Neural progenitor cell (in vitro differentiated cells): Measurements from ENCODE around the gene PLA2G4C. TPM values are rescaled to one million over a fixed set of nuclear protein-coding genes. Genes with fewer than 3 reads are reported as not detected.

Source experiments
- DNase-seq: peaks from one replicate; pipeline ENCODE4 v3.0.0-alpha.2; 2016; ENCODE audit warnings: low spot score
- H2AFZ ChIP-seq: fragments of 200-600 bp; sonication (generic); replicated peaks from 2 replicates; pipeline ENCODE4 v1.6.1; 2016; ENCODE audit warnings: antibody characterized with exemption
- H3F3A ChIP-seq: fragments of 200-600 bp; sonication (generic); 2 replicates; pipeline ENCODE4 v1.6.1; 2016; ENCODE audit warnings: antibody characterized with exemption, low read depth
- H3K27ac ChIP-seq: fragments of 200-600 bp; sonication (generic); 2 replicates; pipeline ENCODE4 v1.5.1; 2016; ENCODE audit warnings: mild to moderate bottlenecking
- H3K27me3 ChIP-seq: fragments of 200-600 bp; sonication (generic); 2 replicates; pipeline ENCODE4 v1.6.1; 2016; ENCODE audit warnings: mild to moderate bottlenecking, moderate library complexity
- H3K36me3 ChIP-seq: fragments of 200-600 bp; sonication (generic); 2 replicates; pipeline ENCODE4 v1.5.1; 2016
- H3K4me1 ChIP-seq: fragments of 200-600 bp; sonication (generic); 2 replicates; pipeline ENCODE4 v1.6.1; 2016; ENCODE audit warnings: mixed run types
- H3K4me2 ChIP-seq: fragments of 200-600 bp; sonication (generic); 2 replicates; pipeline ENCODE4 v1.6.1; 2016
- H3K4me3 ChIP-seq: fragments of 200-600 bp; sonication (generic); 2 replicates; pipeline ENCODE4 v1.5.1; 2016
- H3K79me2 ChIP-seq: fragments of 200-600 bp; sonication (generic); 2 replicates; pipeline ENCODE4 v1.6.1; 2016; ENCODE audit warnings: low read depth
- H3K9ac ChIP-seq: fragments of 200-600 bp; sonication (generic); 2 replicates; pipeline ENCODE4 v1.6.1; 2016
- H3K9me3 ChIP-seq: fragments of 200-600 bp; sonication (generic); 2 replicates; pipeline ENCODE4 v1.5.1; 2016; ENCODE audit warnings: low read depth
- H4K20me1 ChIP-seq: fragments of 200-600 bp; sonication (generic); 2 replicates; pipeline ENCODE4 v1.6.1; 2016; ENCODE audit warnings: low read depth
- H3K27ac Mint-ChIP-seq: 3 replicates; pipeline ENCODE4 v1.8.0; 2021; ENCODE audit warnings: mixed read lengths
- H3K27me3 Mint-ChIP-seq: 2 replicates; pipeline ENCODE4 v1.8.0; 2022; ENCODE audit warnings: low read depth, mild to moderate bottlenecking, inconsistent platforms, moderate library complexity, mixed read lengths; ENCODE audit not compliant: insufficient read depth
- H3K36me3 Mint-ChIP-seq: 3 replicates; pipeline ENCODE4 v1.8.0; 2021; ENCODE audit warnings: mixed read lengths
- H3K4me1 Mint-ChIP-seq: 3 replicates; pipeline ENCODE4 v1.8.0; 2021; ENCODE audit warnings: mixed read lengths
- H3K4me3 Mint-ChIP-seq: 3 replicates; pipeline ENCODE4 v1.8.0; 2021; ENCODE audit warnings: mild to moderate bottlenecking, moderate library complexity, mixed read lengths
- H3K9me3 Mint-ChIP-seq: 3 replicates; pipeline ENCODE4 v1.8.0; 2020; ENCODE audit warnings: mixed read lengths
- CTCF ChIP-seq: fragments of 200-600 bp; sonication (generic); IDR thresholded peaks from 2 replicates; pipeline ENCODE4 v1.5.1; 2017; ENCODE audit warnings: antibody characterized with exemption, mild to moderate bottlenecking
- EZH2 ChIP-seq: fragments of 200-600 bp; sonication (generic); IDR thresholded peaks from 2 replicates; pipeline ENCODE4 v1.6.1; 2017; ENCODE audit warnings: antibody characterized with exemption, mild to moderate bottlenecking, moderate library complexity
- EZH2phosphoT487 ChIP-seq: fragments of 200-600 bp; sonication (generic); IDR thresholded peaks from 2 replicates; pipeline ENCODE4 v1.6.1; 2017; ENCODE audit warnings: antibody characterized with exemption
- total RNA-seq: library from RNA; depleted of rRNA; stranded (reverse); fragments of >200 nt; gene quantifications from 2 replicates; pipeline ENCODE4 v1.2.3, GENCODE V29; 2015; ENCODE audit warnings: low replicate concordance

The PLA2G4C gene
- total RNA-seq: not detected in 2 replicates

GRCh38 chr19:48110350-48110966, at the start of gene PLA2G4C:
Gene PLA2G4C (minus strand): TSS chr19:48110817. CDS start chr19:48106529, 4,288 bp downstream.
- H3K36me3 Mint-ChIP-seq: peaks cover 5% of the 10 kb centered on the region
- no peaks in the 10 kb centered on the region for H3K27me3 ChIP-seq
- H3K9me3 ChIP-seq: no peaks in the 10 kb centered on the region
- no peak within 1 kb of the TSS for H3K27ac ChIP-seq
- peak within 1 kb of the TSS; percentile 29 for H3K4me3 ChIP-seq
- H3K4me2 ChIP-seq: peak within 1 kb of the TSS; percentile 50
- no peak within 1 kb of the TSS for H2AFZ ChIP-seq
- no peak within 1 kb of the TSS for H3K9ac ChIP-seq
- no peaks in the 10 kb centered on the region for H3K79me2 ChIP-seq
- TF ChIP-seq CTCF: no peak
- no peak for TF ChIP-seq EZH2phosphoT487
- TF ChIP-seq EZH2: no peak
- peaks cover 3% of the 10 kb centered on the region for H3K4me1 ChIP-seq
- H3F3A ChIP-seq: no peaks in the 10 kb centered on the region
- DNase-seq: peak; percentile 97
- H4K20me1 ChIP-seq: no peaks in the 10 kb centered on the region
- H3K36me3 ChIP-seq: no peaks in the 10 kb centered on the region
- peak within 1 kb of the TSS; percentile 78 for H3K4me3 Mint-ChIP-seq
- H3K27ac Mint-ChIP-seq: no peak within 1 kb of the TSS
- no peaks in the 10 kb centered on the region for H3K27me3 Mint-ChIP-seq
- H3K9me3 Mint-ChIP-seq: no peaks in the 10 kb centered on the region
- H3K4me1 Mint-ChIP-seq: peaks cover 11% of the 10 kb centered on the region

DNA sequence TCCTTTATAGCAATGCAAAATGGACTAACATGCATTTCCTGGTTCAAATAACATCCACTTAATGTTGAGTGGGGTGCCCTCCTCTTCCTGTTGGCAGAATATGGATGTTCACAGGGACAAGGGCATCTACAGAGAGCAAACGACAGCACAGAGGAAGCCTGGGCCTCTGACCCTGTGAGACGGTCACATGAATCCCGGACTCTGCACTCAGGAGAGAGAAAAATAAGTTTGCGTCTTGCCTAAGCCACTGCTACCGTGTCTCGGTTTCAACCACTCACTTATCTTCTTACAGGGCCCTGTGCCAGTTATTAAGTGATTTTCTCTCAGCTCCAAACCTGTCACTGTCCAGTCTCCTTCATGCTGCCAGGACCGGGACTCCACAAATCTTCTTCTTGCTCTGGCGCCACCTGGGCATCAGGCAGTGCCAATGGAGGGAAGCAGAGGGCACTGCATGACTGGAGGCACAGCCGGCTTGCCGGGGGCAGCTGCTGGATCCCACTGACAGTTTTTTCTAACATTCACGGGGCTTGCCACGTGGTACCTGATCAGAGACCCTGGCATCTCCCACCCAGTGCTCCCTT, 47.7 kb upstream of the PLA2G4C start:
- Histone ChIP-seq H3K27ac (no peak overlapping the region), H2AFZ (no peak overlapping the region), H3K27me3 (no peaks in the 10 kb centered on the region), H3K9ac (no peak overlapping the region), H4K20me1 (no peaks in the 10 kb centered on the region), H3K79me2 (no peaks in the 10 kb centered on the region), H3K4me1 (no peaks in the 10 kb centered on the region), H3K36me3 (no peaks in the 10 kb centered on the region), H3K9me3 (no peaks in the 10 kb centered on the region), H3K4me3 (no peak overlapping the region), H3K4me2 (no peak overlapping the region), H3F3A (peaks cover under 1% of the 10 kb centered on the region)
- H3K27ac Mint-ChIP-seq: no peak overlapping the region
- no peak for DNase-seq
- TF ChIP-seq EZH2phosphoT487: no peak
- no peak for TF ChIP-seq CTCF
- TF ChIP-seq EZH2: no peak
- H3K9me3 Mint-ChIP-seq: no peaks in the 10 kb centered on the region
- H3K36me3 Mint-ChIP-seq: peaks cover 32% of the 10 kb centered on the region
- H3K27me3 Mint-ChIP-seq: peaks cover 5% of the 10 kb centered on the region
- H3K4me1 Mint-ChIP-seq: no peaks in the 10 kb centered on the region
- H3K4me3 Mint-ChIP-seq: no peak overlapping the region

DNA sequence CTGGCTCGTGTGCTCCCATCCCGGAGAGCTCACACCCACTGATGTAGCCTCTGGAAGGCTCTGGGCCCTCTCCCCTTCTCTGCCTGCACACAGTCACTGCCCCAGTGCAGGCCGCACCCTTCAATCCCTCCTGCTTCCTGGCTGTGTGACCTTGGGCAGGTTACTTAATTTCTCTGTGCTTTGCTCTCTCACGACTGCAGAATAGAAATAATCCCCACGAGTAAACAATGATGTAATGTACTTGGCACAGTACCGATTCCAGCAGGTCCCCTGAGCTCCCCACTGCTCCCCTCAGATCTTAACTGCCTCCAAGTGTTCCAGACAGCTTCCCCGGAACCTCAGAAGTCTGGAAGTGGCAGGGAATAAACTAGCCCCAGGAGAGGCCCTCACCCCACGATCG, 43.4 kb upstream of the PLA2G4C start:
- H3K9ac ChIP-seq: no peak overlapping the region
- H3K4me2 ChIP-seq: no peak overlapping the region
- no peak for DNase-seq
- no peak overlapping the region for H3K4me3 ChIP-seq
- H4K20me1 ChIP-seq: no peaks in the 10 kb centered on the region
- peaks cover 14% of the 10 kb centered on the region for H3K36me3 Mint-ChIP-seq
- no peak for TF ChIP-seq EZH2phosphoT487
- no peak for TF ChIP-seq EZH2
- TF ChIP-seq CTCF: no peak
- peaks cover 7% of the 10 kb centered on the region for H3F3A ChIP-seq
- no peaks in the 10 kb centered on the region for H3K27me3 Mint-ChIP-seq
- H3K36me3 ChIP-seq: no peaks in the 10 kb centered on the region
- no peaks in the 10 kb centered on the region for H3K4me1 ChIP-seq
- no peak overlapping the region for H2AFZ ChIP-seq
- no peaks in the 10 kb centered on the region for H3K9me3 Mint-ChIP-seq
- H3K4me1 Mint-ChIP-seq: no peaks in the 10 kb centered on the region
- H3K27ac Mint-ChIP-seq: no peak overlapping the region
- H3K27ac ChIP-seq: no peak overlapping the region
- H3K27me3 ChIP-seq: no peaks in the 10 kb centered on the region
- H3K4me3 Mint-ChIP-seq: no peak overlapping the region
- no peaks in the 10 kb centered on the region for H3K9me3 ChIP-seq
- no peaks in the 10 kb centered on the region for H3K79me2 ChIP-seq
